Nephron progenitor cell (in vitro differentiated cells): ENCODE data around the gene SYT7.
A peak's percentile ranks its signal among the peaks of the same experiment; 100 is the strongest.

ENCODE experiments used
- DNase-seq: peaks from one replicate; pipeline ENCODE4 v3.0.0; 2021
- H3K27ac Mint-ChIP-seq: 2 replicates; pipeline ENCODE4 v1.8.0; 2021; ENCODE audit warnings: mild to moderate bottlenecking, moderate library complexity, mixed read lengths
- H3K27me3 Mint-ChIP-seq: 2 replicates; pipeline ENCODE4 v1.8.0; 2021; ENCODE audit warnings: mild to moderate bottlenecking, low read depth, mixed read lengths; ENCODE audit not compliant: poor library complexity
- H3K36me3 Mint-ChIP-seq: 2 replicates; pipeline ENCODE4 v1.8.0; 2021; ENCODE audit warnings: low read depth, mixed read lengths
- H3K4me1 Mint-ChIP-seq: 2 replicates; pipeline ENCODE4 v1.8.0; 2021; ENCODE audit warnings: mixed read lengths
- H3K4me3 Mint-ChIP-seq: 2 replicates; pipeline ENCODE4 v1.8.0; 2021; ENCODE audit warnings: mild to moderate bottlenecking, moderate library complexity, mixed read lengths
- H3K9me3 Mint-ChIP-seq: 2 replicates; pipeline ENCODE4 v1.8.0; 2021; ENCODE audit warnings: mild to moderate bottlenecking, moderate library complexity, mixed read lengths
- TF ChIP-seq, protein P1 (sequence below): fragments of 200-600 bp; sonication (generic); IDR thresholded peaks from 2 replicates; pipeline ENCODE4 v1.5.0; 2021; ENCODE audit warnings: antibody characterized with exemption

SYT7 gene

DNA sequence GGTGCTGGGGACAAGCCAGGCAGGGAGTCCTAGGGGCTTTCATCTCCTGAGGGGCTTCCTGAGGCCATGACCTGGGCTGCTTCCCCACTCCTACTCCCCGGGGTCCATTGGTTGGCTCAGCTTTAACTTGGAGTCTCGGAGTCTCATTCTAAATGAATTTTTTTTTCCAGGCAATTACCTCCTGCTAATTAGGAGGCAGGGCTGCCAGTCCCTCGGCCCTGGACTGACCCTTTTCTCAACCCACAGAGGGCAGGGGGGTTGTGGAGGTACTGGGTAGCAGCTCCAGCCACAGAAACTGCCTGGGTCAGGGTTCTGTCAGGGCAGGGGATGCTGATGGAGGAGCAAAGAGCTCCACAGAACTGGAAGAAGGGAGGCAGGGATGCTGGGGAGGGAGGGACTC lies 11.9 kb downstream of the SYT7 start:
- Mint-ChIP-seq H3K27me3 (peaks cover 62% of the 10 kb centered on the region), H3K4me3 (no peak overlapping the region), H3K4me1 (peaks cover 12% of the 10 kb centered on the region), H3K9me3 (no peaks in the 10 kb centered on the region), H3K27ac (no peak overlapping the region), H3K36me3 (no peaks in the 10 kb centered on the region)
- DNase-seq = no peak
- TF ChIP-seq, protein P1, sequence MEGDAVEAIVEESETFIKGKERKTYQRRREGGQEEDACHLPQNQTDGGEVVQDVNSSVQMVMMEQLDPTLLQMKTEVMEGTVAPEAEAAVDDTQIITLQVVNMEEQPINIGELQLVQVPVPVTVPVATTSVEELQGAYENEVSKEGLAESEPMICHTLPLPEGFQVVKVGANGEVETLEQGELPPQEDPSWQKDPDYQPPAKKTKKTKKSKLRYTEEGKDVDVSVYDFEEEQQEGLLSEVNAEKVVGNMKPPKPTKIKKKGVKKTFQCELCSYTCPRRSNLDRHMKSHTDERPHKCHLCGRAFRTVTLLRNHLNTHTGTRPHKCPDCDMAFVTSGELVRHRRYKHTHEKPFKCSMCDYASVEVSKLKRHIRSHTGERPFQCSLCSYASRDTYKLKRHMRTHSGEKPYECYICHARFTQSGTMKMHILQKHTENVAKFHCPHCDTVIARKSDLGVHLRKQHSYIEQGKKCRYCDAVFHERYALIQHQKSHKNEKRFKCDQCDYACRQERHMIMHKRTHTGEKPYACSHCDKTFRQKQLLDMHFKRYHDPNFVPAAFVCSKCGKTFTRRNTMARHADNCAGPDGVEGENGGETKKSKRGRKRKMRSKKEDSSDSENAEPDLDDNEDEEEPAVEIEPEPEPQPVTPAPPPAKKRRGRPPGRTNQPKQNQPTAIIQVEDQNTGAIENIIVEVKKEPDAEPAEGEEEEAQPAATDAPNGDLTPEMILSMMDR = no peak

- Mint-ChIP-seq H3K36me3 (no peaks in the 10 kb centered on the region), H3K4me1 (peaks cover 12% of the 10 kb centered on the region), H3K27me3 (peaks cover 68% of the 10 kb centered on the region), H3K27ac (no peak overlapping the region), H3K9me3 (no peaks in the 10 kb centered on the region), H3K4me3 (peak overlapping the region; percentile 55)
- peak; percentile 98 for DNase-seq
- TF ChIP-seq, protein P1 = peak; percentile 100
These were observed 13.4 kb downstream of the SYT7 start for GRCh38 chr11:61567286-61568061.

DNA sequence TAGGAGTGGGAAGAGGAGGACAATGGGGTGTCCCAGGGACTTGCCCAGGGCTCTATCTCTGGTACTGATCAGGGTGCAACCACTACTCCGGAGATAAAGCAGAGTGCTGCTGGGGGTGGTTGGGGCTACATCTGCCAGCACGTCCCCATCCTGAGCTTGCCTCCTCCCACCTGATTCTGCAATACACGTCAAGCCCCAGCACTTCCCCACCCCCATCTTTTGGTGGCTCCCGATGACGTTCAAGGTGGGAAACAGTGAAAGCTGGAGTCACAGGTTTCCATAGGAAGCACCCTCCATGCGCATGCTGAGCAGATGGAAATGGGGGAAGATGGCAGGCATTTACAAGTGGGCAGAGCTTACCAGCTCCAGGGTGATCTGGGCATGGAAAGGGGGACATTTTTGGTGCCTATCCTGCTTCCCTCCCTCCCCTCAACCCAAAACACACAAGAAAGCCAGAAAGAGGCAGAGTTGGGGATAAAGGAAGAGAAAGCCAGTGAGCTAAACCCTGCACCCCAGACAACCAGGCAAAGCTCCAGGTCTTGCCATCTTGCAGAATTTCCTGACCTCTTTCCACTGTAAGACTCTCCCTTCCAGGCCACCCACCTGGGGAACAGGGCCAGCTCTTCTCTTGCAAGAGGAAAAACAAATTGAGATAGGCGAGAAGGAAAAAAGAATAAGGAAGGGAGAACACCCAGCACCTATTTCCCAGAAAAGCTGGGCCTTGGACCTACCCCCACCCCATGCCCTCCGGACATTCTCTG lies 15.8 kb downstream of the SYT7 start:
- Mint-ChIP-seq H3K9me3 (no peaks in the 10 kb centered on the region), H3K4me1 (peaks cover 12% of the 10 kb centered on the region), H3K36me3 (no peaks in the 10 kb centered on the region), H3K4me3 (no peak overlapping the region), H3K27me3 (peaks cover 62% of the 10 kb centered on the region), H3K27ac (no peak overlapping the region)
- TF ChIP-seq, protein P1 = no peak
- no peak for DNase-seq

DNA sequence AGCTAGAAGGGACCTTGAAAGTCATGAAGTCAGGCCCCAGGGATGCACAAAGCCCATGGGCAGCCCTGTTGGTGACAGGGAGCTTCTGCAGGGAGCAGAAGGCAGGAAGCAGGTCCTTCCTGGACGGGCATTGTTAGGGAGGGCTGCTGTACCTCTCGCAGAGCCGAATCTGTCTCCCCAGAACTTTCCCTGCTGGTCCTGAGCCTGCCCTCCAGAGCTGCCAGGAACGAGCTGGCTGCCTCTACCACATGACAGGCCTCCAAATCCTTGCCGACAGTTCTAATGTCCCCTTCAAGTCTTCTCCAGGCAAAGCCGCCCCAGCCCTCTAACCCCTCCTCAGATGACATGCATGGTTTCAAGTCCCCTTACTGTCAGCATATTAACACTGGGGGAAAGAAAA lies 20.1 kb downstream of the SYT7 start:
- H3K27me3 Mint-ChIP-seq = peaks cover 48% of the 10 kb centered on the region
- TF ChIP-seq, protein P1 = no peak

DNA sequence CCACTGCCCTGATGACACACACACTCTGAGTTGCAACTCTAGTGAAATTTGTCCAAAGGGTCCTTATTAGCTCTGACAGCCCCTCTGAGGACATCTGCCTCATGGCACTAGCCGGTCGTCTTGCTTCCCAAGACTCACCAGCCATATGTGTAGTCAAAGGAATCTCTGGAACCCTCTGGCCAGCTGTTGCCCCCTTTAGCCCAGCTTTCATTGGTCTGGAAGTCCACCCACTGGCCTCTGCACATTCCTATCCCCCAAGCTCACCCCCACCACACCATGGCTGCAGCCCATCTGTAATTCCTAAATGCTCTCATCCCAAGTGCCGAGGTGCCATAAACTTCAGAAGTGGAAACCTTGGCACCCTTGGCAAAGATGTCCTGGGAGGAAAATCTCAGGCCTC lies 24.3 kb downstream of the SYT7 start:
- no peaks in the 10 kb centered on the region for H3K36me3 Mint-ChIP-seq
- peak overlapping the region; percentile 72 for H3K4me3 Mint-ChIP-seq
- peaks cover 54% of the 10 kb centered on the region for H3K27me3 Mint-ChIP-seq

More for the DNA sequence above, 20.1 kb downstream of the SYT7 start:
- Mint-ChIP-seq H3K9me3 (no peaks in the 10 kb centered on the region), H3K36me3 (no peaks in the 10 kb centered on the region), H3K4me1 (peaks cover 18% of the 10 kb centered on the region), H3K4me3 (no peak overlapping the region), H3K27ac (no peak overlapping the region)
- DNase-seq = no peak

More for the DNA sequence above, 24.3 kb downstream of the SYT7 start:
- no peaks in the 10 kb centered on the region for H3K9me3 Mint-ChIP-seq
- no peak overlapping the region for H3K27ac Mint-ChIP-seq
- peaks cover 49% of the 10 kb centered on the region for H3K4me1 Mint-ChIP-seq
- DNase-seq = no peak
- TF ChIP-seq, protein P1 = no peak
